ENCODE measurements around the gene FAM107B.

Gene FAM107B

DNA sequence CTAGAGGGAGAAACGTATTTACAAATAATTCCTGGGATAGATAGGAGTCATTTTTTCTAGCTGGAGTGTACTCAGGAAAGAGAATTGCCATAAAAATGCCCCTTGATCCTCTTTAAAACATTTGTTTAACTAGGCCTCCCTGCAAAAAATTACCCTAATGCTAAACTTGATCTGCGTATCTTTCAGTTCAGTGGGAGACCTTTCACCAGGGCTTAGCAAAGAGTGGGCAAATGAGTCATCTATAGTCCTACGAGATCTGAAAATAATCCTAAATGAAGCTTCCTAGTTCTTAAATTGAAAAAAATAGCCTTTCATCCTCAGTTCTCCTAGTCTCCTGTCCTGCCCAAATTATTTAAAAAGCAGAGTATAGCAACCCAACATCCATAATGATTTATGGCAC, 245.3 kb downstream of the FAM107B start:
- DNase-seq (ENCODE audit: low read depth, low spot score): no peak
- in situ Hi-C loops (cut with HindIII; ENCODE audit: low sequenced_read_pairs): no loop called here
- TF ChIP-seq CTCF (IDR thresholded peaks at IDR 0.05; ENCODE audit: low read depth, low read length): no peak
- H3K4me3 ChIP-seq (ENCODE audit: low read depth, low read length): no peak overlapping the region

DNA sequence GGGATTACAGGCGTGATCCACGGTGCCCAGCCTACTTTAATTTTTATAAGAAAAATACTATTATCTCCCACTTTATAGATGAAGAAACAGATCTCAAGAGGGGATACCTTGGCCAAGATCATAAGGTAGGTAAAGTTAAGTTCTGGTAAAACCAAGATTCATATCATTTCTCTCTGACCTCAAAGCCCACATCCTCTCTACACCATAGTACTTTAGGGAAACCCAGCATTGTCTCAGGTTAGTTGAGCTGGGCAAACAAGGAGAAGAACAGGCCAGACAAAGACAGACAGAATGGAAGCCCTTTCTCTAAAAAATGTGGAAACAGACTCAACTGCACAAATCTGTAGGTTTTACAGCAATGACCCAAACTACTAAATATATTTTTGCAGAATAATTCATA, 246.2 kb downstream of the FAM107B start:
- H3K4me3 ChIP-seq (ENCODE audit: low read depth, low read length): no peak overlapping the region
- DNase-seq (ENCODE audit: low read depth, low spot score): no peak
- TF ChIP-seq CTCF (IDR thresholded peaks at IDR 0.05; ENCODE audit: low read depth, low read length): no peak
- in situ Hi-C loops (cut with HindIII; ENCODE audit: low sequenced_read_pairs): no loop called here

DNA sequence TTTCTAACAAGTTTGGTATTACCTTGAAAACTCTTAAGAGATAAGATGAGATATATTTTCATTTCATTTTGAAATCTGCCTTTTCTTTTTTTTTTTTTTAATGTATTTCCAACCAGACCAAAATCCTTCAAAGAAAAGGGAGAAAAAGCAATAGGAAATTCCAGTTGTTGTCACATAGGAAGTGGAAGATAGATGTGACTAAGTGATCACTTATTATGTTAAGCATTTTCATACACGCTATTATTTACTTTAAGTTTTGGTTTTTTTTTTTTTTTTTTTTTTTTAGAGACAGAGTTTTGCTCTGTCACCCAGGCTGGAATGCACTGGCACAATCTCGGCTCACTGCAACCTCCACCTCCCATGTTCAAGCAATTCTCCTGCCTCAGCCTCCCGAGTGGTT, 246.8 kb downstream of the FAM107B start:
- no peak for DNase-seq (ENCODE audit: low read depth, low spot score)
- H3K4me3 ChIP-seq (ENCODE audit: low read depth, low read length): no peak overlapping the region
- TF ChIP-seq CTCF (IDR thresholded peaks at IDR 0.05; ENCODE audit: low read depth, low read length): no peak
- in situ Hi-C loops (cut with HindIII; ENCODE audit: low sequenced_read_pairs): no loop called here

DNA sequence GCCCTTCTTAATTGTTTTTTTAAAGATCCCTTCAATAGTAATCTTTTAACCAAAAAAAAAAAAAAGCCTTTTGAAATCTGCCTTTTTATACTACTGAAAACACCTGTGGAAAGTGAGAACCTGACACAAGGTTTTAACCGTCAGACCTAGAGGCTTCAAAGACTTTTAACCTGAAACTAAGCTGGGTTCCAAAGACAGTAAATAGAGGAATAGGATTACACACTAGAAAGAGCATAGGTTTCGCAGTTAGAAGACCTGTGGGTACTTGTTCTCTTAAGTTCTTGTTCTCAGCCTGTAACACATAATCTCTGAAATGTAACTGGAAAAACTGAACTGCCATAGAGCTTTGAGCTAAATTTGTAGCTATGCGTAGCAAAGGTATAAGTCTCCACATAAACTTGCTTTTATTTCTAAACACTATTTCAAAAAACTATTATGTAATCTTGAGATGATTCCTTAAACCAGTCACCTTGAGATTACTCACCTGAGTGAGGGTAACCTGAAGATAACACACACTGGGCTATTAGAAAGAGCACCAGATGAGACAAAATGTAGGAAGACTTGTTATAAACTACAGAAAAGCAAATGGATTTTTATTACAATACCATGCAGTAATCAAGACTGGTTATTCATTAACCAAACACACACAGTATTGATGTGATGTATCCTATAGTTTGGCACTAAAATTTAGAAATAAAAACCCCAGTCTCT, 247.4 kb downstream of the FAM107B start:
- DNase-seq (ENCODE audit: low read depth, low spot score): no peak
- in situ Hi-C loops (cut with HindIII; ENCODE audit: low sequenced_read_pairs): no loop called here
- TF ChIP-seq CTCF (IDR thresholded peaks at IDR 0.05; ENCODE audit: low read depth, low read length): no peak

DNA sequence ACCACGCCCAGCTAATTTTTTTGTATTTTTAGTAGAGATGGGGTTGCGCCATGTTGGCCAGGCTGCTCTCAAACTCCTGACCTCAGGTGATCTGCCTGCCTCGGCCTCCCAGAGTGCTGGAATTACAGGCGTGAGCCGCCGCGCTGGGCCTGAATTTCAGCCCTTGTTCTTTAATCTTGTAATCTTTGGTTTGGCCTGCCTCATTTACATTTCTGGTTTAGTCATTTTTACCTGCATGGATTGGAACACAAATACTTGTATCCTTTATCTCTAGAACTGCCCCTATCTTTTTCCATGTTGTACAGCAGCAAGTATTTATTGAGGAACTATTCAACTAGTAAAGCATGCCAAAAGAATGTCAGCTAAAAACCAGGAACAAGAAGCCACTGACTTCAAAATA, 248.4 kb downstream of the FAM107B start:
- in situ Hi-C loops (cut with HindIII; ENCODE audit: low sequenced_read_pairs): no loop called here
- DNase-seq (ENCODE audit: low read depth, low spot score): no peak
- no peak for TF ChIP-seq CTCF (IDR thresholded peaks at IDR 0.05; ENCODE audit: low read depth, low read length)
- H3K4me3 ChIP-seq (ENCODE audit: low read depth, low read length): no peak overlapping the region

More for the DNA sequence above, 247.4 kb downstream of the FAM107B start:
- H3K4me3 ChIP-seq (ENCODE audit: low read depth, low read length): no peak overlapping the region

- DNase-seq (ENCODE audit: low read depth, low spot score): no peak
- in situ Hi-C loops (cut with HindIII; ENCODE audit: low sequenced_read_pairs): no loop called here
- no peak for TF ChIP-seq CTCF (IDR thresholded peaks at IDR 0.05; ENCODE audit: low read depth, low read length)
Observed at GRCh38 chr10:14524691-14525324, 249.9 kb downstream of the FAM107B start.

More at GRCh38 chr10:14524691-14525324, 249.9 kb downstream of the FAM107B start:
- H3K4me3 ChIP-seq (ENCODE audit: low read depth, low read length): no peak overlapping the region
